ENCODE data around the gene RIMS1.

DNA sequence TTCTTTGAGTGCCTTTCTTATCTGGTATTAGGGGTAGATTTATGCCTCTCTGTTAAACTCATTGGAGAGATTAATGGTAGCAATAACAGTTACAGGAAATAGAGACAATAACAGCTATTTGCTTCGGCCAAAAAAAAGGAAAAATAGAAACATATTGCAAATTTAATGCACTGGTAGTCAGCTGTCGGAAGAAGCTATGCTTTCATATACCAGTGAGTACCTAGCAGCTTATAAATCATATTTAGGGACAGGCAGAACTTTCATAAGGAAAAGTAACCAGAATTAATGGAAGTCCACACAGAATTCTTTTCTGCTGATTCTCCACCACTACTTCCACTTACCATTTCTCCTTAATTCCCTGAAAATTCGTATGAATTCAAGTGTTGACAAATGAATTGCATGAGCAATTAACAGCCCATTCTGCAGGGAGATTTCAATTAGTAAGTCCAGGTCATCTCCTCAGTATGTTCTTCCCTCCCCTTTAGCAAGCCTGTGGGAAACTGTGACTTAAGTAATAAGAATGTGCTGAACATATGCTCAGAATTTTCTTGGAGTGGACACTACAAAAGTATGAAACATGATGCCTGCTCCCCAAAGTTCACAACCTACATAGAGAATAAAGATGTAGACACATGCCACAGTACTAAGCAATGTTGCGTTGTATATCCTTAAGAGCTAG is 538.8 kb downstream of the RIMS1 start:
- TF ChIP-seq SP1 (CRISPR knock-in tag; IDR thresholded peaks at IDR 0.05) = no peak
- TF ChIP-seq NFIC (IDR thresholded peaks at IDR 0.05) = no peak
